GM08714 (cell line): Measurements from ENCODE around the gene TRDN.

Source experiments
- H3K4me3 ChIP-seq: fragments of 200-500 bp; sonication (Bioruptor generic); 2 replicates; pipeline ENCODE4 v1.5.1; 2014; ENCODE audit warnings: mild to moderate bottlenecking, low read length, inconsistent platforms
- ZNF274 ChIP-seq: IDR thresholded peaks from 2 replicates; pipeline ENCODE4 v1.6.1; 2012; ENCODE audit warnings: mild to moderate bottlenecking, low read depth, low read length

TRDN gene

GRCh38 chr6:123415844-123416468, 220.8 kb downstream of the TRDN start:
- H3K4me3 ChIP-seq, result no peak overlapping the region

GRCh38 chr6:123404975-123405374, 231.8 kb downstream of the TRDN start:
- no peak overlapping the region for H3K4me3 ChIP-seq
- TF ChIP-seq ZNF274, result no peak

More at GRCh38 chr6:123415844-123416468, 220.8 kb downstream of the TRDN start:
- no peak for TF ChIP-seq ZNF274

GRCh38 chr6:123402052-123402451, 234.7 kb downstream of the TRDN start:
- no peak for TF ChIP-seq ZNF274

GRCh38 chr6:123398072-123398471, 238.7 kb downstream of the TRDN start:
- TF ChIP-seq ZNF274, result no peak
- no peak overlapping the region for H3K4me3 ChIP-seq

More at GRCh38 chr6:123402052-123402451, 234.7 kb downstream of the TRDN start:
- H3K4me3 ChIP-seq, result no peak overlapping the region

- TF ChIP-seq ZNF274, result no peak
- no peak overlapping the region for H3K4me3 ChIP-seq
Observed at GRCh38 chr6:123393331-123393730, 243.4 kb downstream of the TRDN start.

- no peak overlapping the region for H3K4me3 ChIP-seq
- no peak for TF ChIP-seq ZNF274
Observed at GRCh38 chr6:123383718-123384117, 253.0 kb downstream of the TRDN start.

GRCh38 chr6:123380257-123380656, 256.5 kb downstream of the TRDN start:
- no peak overlapping the region for H3K4me3 ChIP-seq
- TF ChIP-seq ZNF274, result no peak

GRCh38 chr6:123372737-123373136, 264.0 kb downstream of the TRDN start:
- TF ChIP-seq ZNF274, result no peak
- H3K4me3 ChIP-seq, result no peak overlapping the region

- TF ChIP-seq ZNF274, result no peak
- H3K4me3 ChIP-seq, result no peak overlapping the region
Observed at GRCh38 chr6:123363912-123364311, 272.8 kb downstream of the TRDN start.

GRCh38 chr6:123360359-123360758, 276.4 kb downstream of the TRDN start:
- no peak for TF ChIP-seq ZNF274
- H3K4me3 ChIP-seq, result no peak overlapping the region

GRCh38 chr6:123352705-123353104, 284.0 kb downstream of the TRDN start:
- no peak overlapping the region for H3K4me3 ChIP-seq
- no peak for TF ChIP-seq ZNF274

- no peak overlapping the region for H3K4me3 ChIP-seq
- TF ChIP-seq ZNF274, result no peak
Observed at GRCh38 chr6:123352279-123352678, 284.5 kb downstream of the TRDN start.

GRCh38 chr6:123343836-123344235, 292.9 kb downstream of the TRDN start:
- TF ChIP-seq ZNF274, result no peak
- no peak overlapping the region for H3K4me3 ChIP-seq

GRCh38 chr6:123338394-123338793, 298.4 kb downstream of the TRDN start:
- no peak overlapping the region for H3K4me3 ChIP-seq
- no peak for TF ChIP-seq ZNF274

GRCh38 chr6:123333000-123333756, 303.6 kb downstream of the TRDN start:
- no peak for TF ChIP-seq ZNF274
- H3K4me3 ChIP-seq, result no peak overlapping the region
